Ishikawa (cell line): Measurements from ENCODE around the gene NTN5.

Experiments used
- MAX ChIP-seq: IDR thresholded peaks from 2 replicates; pipeline ENCODE4 v1.6.1; 2012
- NFIC ChIP-seq: IDR thresholded peaks from 2 replicates; pipeline ENCODE4 v1.6.1; 2012
- REST ChIP-seq: IDR thresholded peaks from 2 replicates; pipeline ENCODE4 v1.6.1; 2012; ENCODE audit warnings: low read depth, mild to moderate bottlenecking
- TAF1 ChIP-seq: IDR thresholded peaks from 2 replicates; pipeline ENCODE4 v1.6.1; 2012; ENCODE audit warnings: low read depth, mild to moderate bottlenecking
- USF1 ChIP-seq: IDR thresholded peaks from 2 replicates; pipeline ENCODE4 v1.6.1; 2012
- YY1 ChIP-seq: IDR thresholded peaks from 2 replicates; pipeline ENCODE4 v1.6.1; 2012; ENCODE audit warnings: low read depth
- ZBTB7A ChIP-seq: IDR thresholded peaks from 2 replicates; pipeline ENCODE4 v1.6.1; 2012; ENCODE audit warnings: low read depth

- peak; percentile 97 for TF ChIP-seq MAX
- no peak for TF ChIP-seq REST
- no peak for TF ChIP-seq NFIC
- TF ChIP-seq TAF1: 0 out of 2 replicates have a peak, but pooled peaks have one; percentile 21
- no peak; the same call in 1 of the 2 replicates for TF ChIP-seq YY1
- TF ChIP-seq USF1: peak; percentile 97
- no peak for TF ChIP-seq ZBTB7A
These were observed 38.2 kb downstream of the NTN5 start for GRCh38 chr19:48634424-48635262.
